Parietal lobe (tissue), 2 donors: ENCODE measurements around the gene TM6SF1. TPM values are rescaled to one million over a fixed set of nuclear protein-coding genes. Genes with fewer than 3 reads are reported as not detected.

Experiments used
- small RNA-seq: library from RNA; depleted of rRNA; stranded (forward); fragments of <200 nt; gene quantifications from one replicate; pipeline ENCODE3, GENCODE V24; 2014; ENCODE audit warnings: low replicate concordance
- total RNA-seq: library from RNA; depleted of rRNA; stranded (reverse); fragments of >200 nt; gene quantifications from one replicate; pipeline ENCODE4 v1.2.3, GENCODE V29; 2014

Gene TM6SF1
- total RNA-seq, result 15.0 TPM

DNA sequence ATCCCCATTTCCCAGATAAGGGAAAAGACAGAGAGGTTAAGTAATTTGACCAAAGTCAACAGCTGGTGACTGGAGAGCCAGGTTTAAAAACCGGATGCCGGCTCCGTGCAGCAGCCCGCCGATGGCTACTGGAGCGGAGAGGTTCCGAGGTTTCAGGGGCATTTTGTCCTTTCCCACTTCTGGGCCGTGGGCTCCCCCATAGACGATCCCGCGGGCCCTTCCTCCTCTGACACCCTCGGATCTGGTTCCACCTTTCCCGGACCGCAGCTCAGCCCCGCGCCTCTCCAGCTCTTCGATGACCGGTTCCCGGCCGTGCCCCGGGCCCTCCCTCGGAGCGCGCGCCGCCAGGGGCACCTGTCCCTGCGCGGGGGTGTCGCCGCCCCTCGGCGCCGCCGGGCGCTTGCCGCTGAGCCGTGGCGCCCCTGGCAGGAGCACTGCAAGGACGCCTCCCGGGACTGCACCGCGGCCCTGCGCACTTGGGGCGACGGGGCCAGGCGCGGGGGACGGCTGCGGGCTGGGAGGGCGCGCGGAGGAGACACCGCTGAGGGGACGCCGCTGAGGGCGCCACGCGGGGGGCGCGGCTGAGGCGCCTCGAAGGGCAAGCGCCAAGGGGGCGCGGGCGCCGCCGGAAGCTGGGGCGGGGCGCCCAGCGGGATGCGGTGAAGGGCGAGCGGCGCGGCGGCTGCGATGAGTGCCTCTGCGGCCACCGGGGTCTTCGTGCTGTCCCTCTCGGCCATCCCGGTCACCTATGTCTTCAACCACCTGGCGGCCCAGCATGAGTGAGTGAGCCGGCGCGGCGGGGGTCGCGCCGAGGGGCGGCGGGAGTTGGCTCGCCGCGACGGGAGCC is at the start of gene TM6SF1:
Gene TM6SF1 (plus strand): TSS at position 652 of the 847 bp plus-strand sequence. CDS start 36 bp downstream, at position 688.

GRCh38 chr15:83066734-83067637 is 40.5 kb upstream of the TM6SF1 start, which contains the start of gene BTBD1:
BTBD1 (minus strand) TSS chr15:83067252; CDS start chr15:83067151, 101 bp downstream.

Small RNAs within 50 kb of the gene (small RNA-seq; reads per million reads assigned to genes)
- not detected for gene MIR4515

Other genes with a start within 250 kb of the TM6SF1 start
- gene HOMER2, start 154.9 kb upstream of the TM6SF1 start, total RNA-seq, result 61.7 TPM
- 23.5 TPM for gene RAMAC, start 121.4 kb upstream of the TM6SF1 start, total RNA-seq
- 28.8 TPM for gene C15orf40, start 96.0 kb upstream of the TM6SF1 start, total RNA-seq
- 136 TPM for gene BTBD1, start 40.4 kb upstream of the TM6SF1 start, total RNA-seq
- gene HDGFL3, start 100.2 kb downstream of the TM6SF1 start, total RNA-seq, result 122 TPM
- not detected for gene BNC1, start 177.0 kb downstream of the TM6SF1 start, total RNA-seq